ENCODE data around the gene IPO11. TPM values are rescaled to one million over a fixed set of nuclear protein-coding genes. Genes with fewer than 3 reads are reported as not detected.

The IPO11 gene
- total and polyA plus RNA-seq, 12 donors, result 7.8 to 39.3 (median 32.5) TPM

DNA sequence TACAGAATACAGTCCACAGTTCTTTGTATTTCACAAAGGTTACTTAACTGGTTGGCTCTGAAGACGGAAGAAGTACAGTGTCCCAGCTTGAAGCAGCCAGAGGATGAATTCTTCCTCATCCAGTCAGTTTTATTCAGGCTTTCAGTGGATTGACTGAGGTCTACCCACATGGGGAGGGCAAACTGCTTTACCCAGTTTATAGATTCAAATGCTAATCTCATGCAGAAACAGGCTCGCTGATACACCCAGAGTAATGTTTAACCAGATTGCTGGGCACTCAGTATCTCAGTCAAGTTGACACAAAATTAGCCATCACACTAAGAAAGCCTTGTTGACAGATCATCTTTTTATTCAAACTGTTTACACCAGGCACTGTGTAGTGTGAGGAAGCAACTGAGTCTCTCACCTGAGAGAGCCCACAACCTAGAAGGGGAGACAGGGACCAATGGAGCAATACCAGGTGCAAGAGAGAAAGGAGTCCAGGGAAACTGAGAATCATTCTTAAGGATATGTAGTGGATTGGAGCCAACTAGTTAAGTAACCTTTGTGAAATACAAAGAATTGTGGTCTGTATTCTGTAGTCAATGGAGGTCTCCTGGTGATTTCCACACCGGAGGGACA is 181.9 kb downstream of the IPO11 start:
- no peak for ATAC-seq
- no peak for DNase-seq
- Histone ChIP-seq H3K4me1 (peaks cover 0 to 8% (median 0%) of the 10 kb centered on the region in 9 donors), H3K9me3 (no peaks in the 10 kb centered on the region), H3K36me3 (peaks cover 0 to 53% (median 16%) of the 10 kb centered on the region in 9 donors), H3K27me3 (no peaks in the 10 kb centered on the region), H3K27ac (no peak overlapping the region), H3K4me3 (no peak overlapping the region)
- TF ChIP-seq CTCF (IDR thresholded peaks at IDR 0.05), result no peak
- 95 to 97% methylated on average over 3 of the region's 3 CpGs for WGBS, 2 donors
- intact Hi-C loops (cut with DNase I), result no loop called here

DNA sequence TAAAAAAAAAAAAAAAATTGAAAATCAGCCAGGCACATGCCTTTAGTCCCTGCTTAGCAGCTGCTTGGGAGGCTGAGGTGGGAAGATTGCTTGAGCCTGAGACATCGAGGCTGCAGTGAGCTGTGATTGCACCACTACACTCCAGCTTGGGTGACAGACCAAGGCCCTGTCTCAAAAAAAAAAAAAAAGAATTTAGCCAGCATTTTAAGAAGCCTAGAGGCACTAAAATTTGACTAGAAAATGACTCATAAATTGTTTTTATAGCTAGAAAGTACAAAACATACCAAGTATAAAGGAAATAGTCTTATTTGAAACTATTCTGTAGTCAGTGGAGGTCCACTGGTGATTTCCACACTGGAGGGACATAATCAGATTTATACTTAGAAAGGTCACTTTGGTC is 183.5 kb downstream of the IPO11 start:
- intact Hi-C loops (cut with DNase I), result no loop called here
- Histone ChIP-seq H3K9me3 (no peaks in the 10 kb centered on the region), H3K4me1 (peaks cover 0 to 8% (median 0%) of the 10 kb centered on the region in 9 donors), H3K36me3 (peaks cover 0 to 49% (median 9%) of the 10 kb centered on the region in 9 donors), H3K4me3 (no peak overlapping the region), H3K27me3 (no peaks in the 10 kb centered on the region), H3K27ac (no peak overlapping the region)
- DNase-seq, result no peak
- no peak for TF ChIP-seq CTCF (IDR thresholded peaks at IDR 0.05)
- 86 to 87% methylated on average over 1 of the region's 1 CpG for WGBS, 2 donors
- ATAC-seq, result no peak

GRCh38 chr5:62596691-62597090 is 184.1 kb downstream of the IPO11 start:
- H3K4me3 ChIP-seq, result no peak overlapping the region
- H3K4me1 ChIP-seq, result peaks cover 0 to 8% (median 0%) of the 10 kb centered on the region in 9 donors
- no peak for TF ChIP-seq CTCF (IDR thresholded peaks at IDR 0.05)
- intact Hi-C loops (cut with DNase I), result no loop called here
- H3K27me3 ChIP-seq, result no peaks in the 10 kb centered on the region
- ATAC-seq (no peak), DNase-seq (no peak)
- no peak overlapping the region for H3K27ac ChIP-seq
- no peaks in the 10 kb centered on the region for H3K9me3 ChIP-seq
- peaks cover 0 to 43% (median 9%) of the 10 kb centered on the region in 9 donors for H3K36me3 ChIP-seq
- 95 to 99% methylated on average over 1 of the region's 1 CpG for WGBS, 2 donors

- H3K9me3 ChIP-seq, result no peaks in the 10 kb centered on the region
- peaks cover 0 to 8% (median 0%) of the 10 kb centered on the region in 9 donors for H3K4me1 ChIP-seq
- H3K27me3 ChIP-seq, result no peaks in the 10 kb centered on the region
- no peak for DNase-seq
- H3K27ac ChIP-seq, result no peak overlapping the region
- no peak for TF ChIP-seq CTCF (IDR thresholded peaks at IDR 0.05)
- no peak overlapping the region for H3K4me3 ChIP-seq
- 94 to 95% methylated on average over 2 of the region's 2 CpGs for WGBS, 2 donors
- peaks cover 0 to 37% (median 3%) of the 10 kb centered on the region in 9 donors for H3K36me3 ChIP-seq
- intact Hi-C loops (cut with DNase I), result no loop called here
- ATAC-seq, result no peak
These were observed 184.8 kb downstream of the IPO11 start for GRCh38 chr5:62597314-62597713.

Measured in heart right ventricle (tissue), 16 donors.